Lower leg skin (tissue), 4 donors: Measurements from ENCODE around the gene SCD5. TPM values are rescaled to one million over a fixed set of nuclear protein-coding genes. Genes with fewer than 3 reads are reported as not detected.

Experiments used
- DNase-seq, 2 donors: peaks; one replicate each; pipeline ENCODE4 v3.0.0-alpha.2; 2019; ENCODE audit warnings: low spot score in 2 of 2
- H3K4me3 ChIP-seq: fragments of 200-600 bp; sonication (generic); 2 replicates; pipeline ENCODE4 v1.5.1; 2017; ENCODE audit warnings: mild to moderate bottlenecking, low read depth; ENCODE audit not compliant: poor library complexity, severe bottlenecking
- POLR2A ChIP-seq, 2 donors: fragments of 450-650 bp; IDR thresholded peaks; one replicate each; pipeline ENCODE4 v1.6.1; 2016 to 2017; ENCODE audit warnings: antibody characterized with exemption in 2 of 2, mild to moderate bottlenecking in 1 of 2, moderate library complexity in 1 of 2
- WGBS, 2 donors: methylation state at CpG; one replicate each; pipeline ENCODE4 v1.1.5; 2018; 5-methylcytosine and 5-hydroxymethylcytosine counted together
- intact Hi-C: fragments of 100-400 bp; cut with DNase I; formaldehyde crosslinking; loops from one replicate; pipeline ENCODE4 v1.15.0; 2023; ENCODE audit warnings: low total_unique reads
- total RNA-seq, 4 donors: library from RNA; depleted of rRNA; stranded (reverse); fragments of >200 nt; gene quantifications; one replicate each; pipeline ENCODE4 v1.1.0, GENCODE V29; 2016
- TF ChIP-seq, protein P1 (sequence below), 3 donors: fragments of 450-650 bp; IDR thresholded peaks; one replicate each; pipeline ENCODE4 v1.5.1; 2016; ENCODE audit warnings: antibody characterized with exemption in 3 of 3, mild to moderate bottlenecking in 3 of 3, moderate library complexity in 2 of 3

The SCD5 gene
- total RNA-seq, 4 donors from 2014 or later, result 4.6 to 16.9 (median 11.6) TPM

DNA sequence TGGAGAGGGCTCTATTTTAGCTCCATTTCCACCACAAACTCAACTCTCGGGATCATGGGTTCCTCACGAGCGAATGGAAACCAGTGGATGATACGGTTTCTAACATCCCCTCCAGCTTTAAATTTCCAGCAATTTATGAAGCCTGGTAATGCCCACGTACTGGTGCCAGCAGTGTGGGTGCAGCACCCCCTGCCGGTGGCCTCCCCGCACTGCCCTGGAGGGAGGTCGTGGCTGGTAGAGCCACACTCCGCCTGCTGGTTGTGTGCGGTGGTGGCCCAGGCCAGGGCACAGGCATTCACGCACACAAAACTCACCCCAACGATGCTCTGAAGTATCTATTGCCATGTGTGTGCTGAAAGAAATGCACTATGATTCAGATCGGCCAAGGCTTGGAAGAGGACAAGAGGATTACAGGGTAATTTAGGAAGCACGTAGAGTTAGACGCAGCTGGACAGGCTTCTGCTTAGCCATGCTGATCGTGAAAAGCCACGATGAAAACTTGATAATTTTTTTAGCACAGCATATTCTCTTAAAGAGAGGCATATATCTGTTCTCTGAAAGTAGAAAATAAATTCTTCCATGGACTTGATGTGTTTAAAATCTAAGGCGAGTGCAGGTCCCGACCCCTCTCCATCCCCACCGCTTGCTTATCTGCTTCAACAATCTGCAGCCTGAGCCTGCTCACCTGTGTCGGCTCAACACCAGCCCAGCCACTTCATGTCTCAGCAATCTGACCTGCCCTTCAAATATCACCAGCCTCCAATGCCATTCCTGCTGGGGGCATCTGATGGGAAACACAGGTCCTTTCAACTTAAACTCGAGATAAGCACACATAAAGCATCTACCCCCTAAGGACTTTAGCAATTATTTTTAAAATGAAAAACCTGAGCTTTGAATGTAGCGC lies 59.1 kb downstream of the SCD5 start:
- TF ChIP-seq, protein P1, sequence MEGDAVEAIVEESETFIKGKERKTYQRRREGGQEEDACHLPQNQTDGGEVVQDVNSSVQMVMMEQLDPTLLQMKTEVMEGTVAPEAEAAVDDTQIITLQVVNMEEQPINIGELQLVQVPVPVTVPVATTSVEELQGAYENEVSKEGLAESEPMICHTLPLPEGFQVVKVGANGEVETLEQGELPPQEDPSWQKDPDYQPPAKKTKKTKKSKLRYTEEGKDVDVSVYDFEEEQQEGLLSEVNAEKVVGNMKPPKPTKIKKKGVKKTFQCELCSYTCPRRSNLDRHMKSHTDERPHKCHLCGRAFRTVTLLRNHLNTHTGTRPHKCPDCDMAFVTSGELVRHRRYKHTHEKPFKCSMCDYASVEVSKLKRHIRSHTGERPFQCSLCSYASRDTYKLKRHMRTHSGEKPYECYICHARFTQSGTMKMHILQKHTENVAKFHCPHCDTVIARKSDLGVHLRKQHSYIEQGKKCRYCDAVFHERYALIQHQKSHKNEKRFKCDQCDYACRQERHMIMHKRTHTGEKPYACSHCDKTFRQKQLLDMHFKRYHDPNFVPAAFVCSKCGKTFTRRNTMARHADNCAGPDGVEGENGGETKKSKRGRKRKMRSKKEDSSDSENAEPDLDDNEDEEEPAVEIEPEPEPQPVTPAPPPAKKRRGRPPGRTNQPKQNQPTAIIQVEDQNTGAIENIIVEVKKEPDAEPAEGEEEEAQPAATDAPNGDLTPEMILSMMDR (IDR thresholded peaks at IDR 0.05), result peak in 1 of 3 donors; percentile 84
- no peak for TF ChIP-seq POLR2A (IDR thresholded peaks at IDR 0.05)
- 73 to 77% methylated on average over 19 to 23 of the region's 23 CpGs for WGBS, 2 donors
- DNase-seq, result peak; percentile 46 to 91
- intact Hi-C loops, result loop anchor here (10.0 kb wide), 1 partner anchor 275 kb away; no protein-coding TSS in a partner anchor
- no peak overlapping the region for H3K4me3 ChIP-seq

DNA sequence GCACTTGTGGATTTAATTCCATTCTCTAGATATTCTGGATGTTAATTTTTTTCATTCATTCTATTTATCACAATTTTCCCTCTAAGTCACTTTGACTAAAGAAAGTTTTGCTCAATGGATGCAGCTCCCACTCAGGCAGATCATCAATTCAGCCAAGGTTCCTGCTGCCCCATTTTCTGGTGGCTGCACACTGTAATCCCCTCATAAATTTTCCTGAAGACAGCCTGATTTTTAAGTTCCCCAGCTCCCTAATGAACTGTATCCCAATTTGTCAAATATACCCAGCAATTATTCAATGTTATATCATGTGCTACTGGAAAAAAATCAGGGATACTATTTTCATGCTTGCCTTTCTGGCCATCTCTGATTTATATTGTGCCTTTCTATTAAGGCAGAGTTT lies 61.2 kb downstream of the SCD5 start:
- no peak for DNase-seq
- no peak overlapping the region for H3K4me3 ChIP-seq
- intact Hi-C loops, result loop anchor here (10.0 kb wide), 1 partner anchor 273 kb away; no protein-coding TSS in a partner anchor
- TF ChIP-seq, protein P1 (IDR thresholded peaks at IDR 0.05), result no peak
- TF ChIP-seq POLR2A (IDR thresholded peaks at IDR 0.05), result no peak

DNA sequence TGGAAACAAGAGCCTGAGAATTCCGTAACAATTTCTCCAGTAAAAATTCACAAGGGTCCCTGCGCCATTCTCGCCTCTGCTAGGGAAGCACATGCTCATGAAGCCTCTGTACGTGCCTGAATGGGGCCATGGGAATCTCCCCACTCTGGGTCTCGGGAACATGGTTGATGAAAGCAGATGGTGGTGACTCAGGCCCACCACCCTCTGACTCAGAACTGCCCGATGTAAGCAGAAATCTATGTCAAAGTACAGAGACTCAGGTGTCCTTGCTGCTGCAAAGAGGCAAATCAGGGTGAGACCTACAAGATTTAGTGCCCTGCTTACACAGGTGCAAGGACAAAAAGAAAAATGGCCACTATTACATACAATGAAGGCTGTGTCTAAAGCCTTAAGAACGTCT lies 65.0 kb downstream of the SCD5 start:
- DNase-seq, result no peak
- H3K4me3 ChIP-seq, result no peak overlapping the region
- TF ChIP-seq, protein P1 (IDR thresholded peaks at IDR 0.05), result no peak
- no peak for TF ChIP-seq POLR2A (IDR thresholded peaks at IDR 0.05)
- intact Hi-C loops, result loop anchor here (10.0 kb wide), 1 partner anchor 269 kb away; no protein-coding TSS in a partner anchor
- WGBS, 2 donors, result 87 to 89% methylated on average over 7 of the region's 7 CpGs

DNA sequence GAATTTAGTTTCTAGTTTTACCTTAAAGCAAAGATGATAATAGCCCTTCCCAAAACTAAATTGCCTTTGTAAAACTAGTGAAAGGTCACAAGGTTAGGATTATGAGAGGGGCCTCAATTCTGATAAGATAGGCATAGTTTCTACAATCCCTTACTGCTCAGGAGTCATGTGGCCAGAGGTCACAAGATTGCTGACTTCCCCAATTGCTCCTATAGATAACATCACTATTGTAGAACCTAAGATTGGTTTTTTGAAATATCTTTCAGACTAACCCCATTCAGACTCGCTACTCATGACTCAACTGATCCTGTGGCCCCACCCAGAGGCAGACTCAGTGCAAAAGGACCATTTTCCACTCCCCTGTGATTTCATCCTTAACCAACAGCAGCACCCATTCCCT lies 70.3 kb downstream of the SCD5 start:
- intact Hi-C loops, result no loop called here
- WGBS, 2 donors, result 74 to 77% methylated on average over 1 of the region's 1 CpG
- no peak for DNase-seq
- H3K4me3 ChIP-seq, result no peak overlapping the region
- TF ChIP-seq POLR2A (IDR thresholded peaks at IDR 0.05), result no peak
- TF ChIP-seq, protein P1 (IDR thresholded peaks at IDR 0.05), result no peak

DNA sequence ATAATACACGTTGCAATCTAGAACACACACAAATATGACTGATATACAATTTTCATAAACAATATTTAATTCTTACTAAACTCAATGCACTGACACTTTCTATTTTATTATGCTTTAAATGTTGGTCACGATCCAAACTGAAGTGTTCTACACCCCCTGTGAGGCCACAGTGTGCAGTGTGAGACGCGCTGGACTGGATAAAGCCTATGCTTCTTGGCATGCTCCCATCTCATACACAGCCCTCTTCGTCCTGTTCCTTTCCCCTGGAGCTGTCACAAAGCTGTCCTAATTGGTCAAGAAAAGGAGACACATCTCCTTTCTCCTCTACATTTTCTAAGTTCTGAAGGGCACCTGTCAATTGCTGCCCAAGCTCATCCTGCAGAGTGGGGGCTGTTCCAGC lies 72.0 kb downstream of the SCD5 start:
- DNase-seq, result no peak
- TF ChIP-seq POLR2A (IDR thresholded peaks at IDR 0.05), result no peak
- TF ChIP-seq, protein P1 (IDR thresholded peaks at IDR 0.05), result no peak
- intact Hi-C loops, result no loop called here
- H3K4me3 ChIP-seq, result no peak overlapping the region
- WGBS, 2 donors, result 86 to 89% methylated on average over 5 of the region's 5 CpGs
